ENCODE measurements around the gene CELA3B.
"Not testable (repeated sequence)": the region's sequence is repeated elsewhere in the genome, so short reads cannot be mapped to it uniquely, and the experiment has no call there.

CELA3B gene

DNA sequence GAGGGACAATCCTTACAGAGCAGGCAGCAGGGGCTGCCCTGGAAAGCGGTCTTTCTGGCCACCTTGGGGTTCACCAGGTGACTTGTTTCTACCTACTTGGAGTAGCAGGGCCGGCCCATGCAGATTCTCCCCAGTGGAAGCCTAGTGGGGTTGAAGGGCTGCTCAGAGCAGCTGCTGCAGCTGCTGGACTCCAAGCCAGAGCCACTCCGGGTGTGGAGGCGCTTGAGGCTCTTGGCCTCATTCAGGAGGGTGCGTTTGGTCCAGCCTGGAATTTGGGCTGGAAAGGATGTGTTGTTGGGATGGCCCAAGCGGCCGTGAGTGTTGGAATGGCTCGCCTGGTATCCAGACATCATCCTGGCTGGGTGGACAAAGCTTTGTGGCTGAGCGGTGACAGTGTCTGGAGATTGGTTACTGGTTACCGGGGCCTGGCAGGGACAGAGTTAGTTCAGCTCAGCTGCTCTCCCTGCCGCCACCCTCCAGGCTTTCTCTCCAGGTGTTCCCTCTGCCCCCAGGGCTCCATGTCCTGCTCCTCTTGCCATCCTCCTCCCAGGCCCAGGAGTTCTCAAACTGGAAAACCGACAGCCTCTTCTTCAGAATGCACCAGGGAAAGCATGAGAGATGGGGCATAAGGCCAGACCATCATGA, 25.5 kb upstream of the CELA3B start:
- no peaks in the 10 kb centered on the region for H3K9me3 ChIP-seq (ENCODE audit: control insufficient read depth, insufficient read depth, low read length)

DNA sequence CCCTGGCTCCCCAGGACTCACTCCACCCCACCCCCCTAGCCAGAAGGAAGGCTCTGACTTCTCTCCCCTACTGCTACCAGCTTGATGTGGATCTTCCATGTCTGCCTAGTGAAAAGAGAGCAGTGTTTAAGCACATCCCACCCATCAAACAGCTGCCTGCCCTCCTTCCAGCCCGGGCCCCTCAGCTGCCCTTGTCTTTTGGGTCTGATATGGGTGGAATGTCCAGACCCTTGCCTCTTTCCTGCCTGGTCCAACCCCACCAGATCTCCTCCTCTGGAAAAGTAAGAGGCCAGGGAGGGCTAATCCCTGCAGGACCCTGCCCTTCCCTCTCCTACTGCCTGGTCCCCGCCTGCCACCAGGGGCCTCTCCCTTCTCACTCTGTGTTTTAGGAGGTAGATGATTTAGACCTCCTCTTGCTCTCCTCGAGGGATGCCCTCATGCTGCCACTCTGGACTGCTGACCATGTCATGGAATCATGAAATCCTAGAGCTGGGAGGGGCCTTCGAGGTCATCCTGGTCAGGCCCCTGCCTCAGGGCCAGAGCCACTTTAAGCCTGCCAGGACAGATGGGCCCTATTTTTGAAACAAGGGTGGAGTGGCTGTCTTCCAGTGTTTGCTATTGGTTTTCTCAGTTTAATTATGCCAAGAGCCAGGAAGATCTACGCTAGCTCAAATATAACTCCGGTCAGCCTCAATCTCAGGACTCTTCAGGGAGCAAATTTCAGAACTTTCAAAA, 23.9 kb upstream of the CELA3B start:
- no peak overlapping the region for H3K4me3 ChIP-seq (ENCODE audit: low read depth, low read length)
- H3K27me3 ChIP-seq (ENCODE audit: control insufficient read depth, insufficient read depth, low read length): no peaks in the 10 kb centered on the region
- no peak overlapping the region for H3K9ac ChIP-seq (ENCODE audit: low read depth, low read length)
- H3K36me3 ChIP-seq (ENCODE audit: control insufficient read depth, insufficient read depth, low read length): no peaks in the 10 kb centered on the region
- no peaks in the 10 kb centered on the region for H3K9me3 ChIP-seq (ENCODE audit: control insufficient read depth, insufficient read depth, low read length)
- peaks cover 6% of the 10 kb centered on the region for H3K4me1 ChIP-seq (ENCODE audit: control insufficient read depth, insufficient read depth, low read length)

More for the DNA sequence above, 25.5 kb upstream of the CELA3B start:
- Histone ChIP-seq H3K9ac (ENCODE audit: low read depth, low read length) (no peak overlapping the region), H3K4me3 (ENCODE audit: low read depth, low read length) (no peak overlapping the region), H3K36me3 (ENCODE audit: control insufficient read depth, insufficient read depth, low read length) (no peaks in the 10 kb centered on the region), H3K4me1 (ENCODE audit: control insufficient read depth, insufficient read depth, low read length) (peaks cover 6% of the 10 kb centered on the region), H3K27me3 (ENCODE audit: control insufficient read depth, insufficient read depth, low read length) (no peaks in the 10 kb centered on the region)

- no peaks in the 10 kb centered on the region for H3K9me3 ChIP-seq (ENCODE audit: control insufficient read depth, insufficient read depth, low read length)
- H3K4me1 ChIP-seq (ENCODE audit: control insufficient read depth, insufficient read depth, low read length): peaks cover 6% of the 10 kb centered on the region
- H3K27me3 ChIP-seq (ENCODE audit: control insufficient read depth, insufficient read depth, low read length): no peaks in the 10 kb centered on the region
- no peak overlapping the region for H3K9ac ChIP-seq (ENCODE audit: low read depth, low read length)
- H3K36me3 ChIP-seq (ENCODE audit: control insufficient read depth, insufficient read depth, low read length): no peaks in the 10 kb centered on the region
- no peak overlapping the region for H3K4me3 ChIP-seq (ENCODE audit: low read depth, low read length)
These were observed 21.8 kb upstream of the CELA3B start for GRCh38 chr1:21955058-21955457.

DNA sequence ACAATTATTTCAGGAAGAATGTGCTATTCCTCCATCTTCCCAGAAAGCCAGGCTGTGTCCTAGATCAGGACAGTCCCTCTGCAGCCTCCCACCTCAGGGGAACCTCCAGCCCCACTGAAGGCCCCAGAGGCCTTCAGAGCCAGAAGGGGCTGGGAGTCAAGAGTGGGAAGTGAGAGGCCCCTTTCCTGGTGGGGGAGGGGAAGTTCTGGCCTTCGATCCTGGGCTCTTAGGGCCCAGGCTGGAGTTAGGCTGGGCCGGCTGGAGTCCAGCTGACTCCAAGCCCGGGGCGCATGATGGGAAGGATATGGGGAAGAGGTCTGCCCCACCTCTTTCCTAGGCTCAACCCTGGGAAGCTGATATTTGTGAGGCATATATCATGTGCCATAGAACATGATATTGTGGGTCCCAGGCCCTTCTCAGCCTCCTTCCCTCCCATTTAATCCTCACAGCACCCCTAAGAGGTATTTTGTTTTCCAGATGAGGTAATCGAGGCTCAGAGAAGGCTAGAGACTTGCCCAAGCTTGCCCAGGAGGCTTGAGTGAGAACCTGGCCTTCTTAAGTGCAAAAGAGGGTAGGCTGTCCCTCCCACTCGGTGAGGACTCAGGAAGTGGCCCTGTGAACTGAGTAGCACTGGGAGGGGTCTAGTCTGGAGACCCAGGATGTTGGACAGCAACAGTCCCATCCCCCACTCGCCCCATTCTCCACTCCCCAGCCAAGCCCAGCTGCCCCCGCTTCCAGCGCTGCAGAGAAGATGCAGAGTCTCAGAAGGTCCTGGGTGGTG, 21.1 kb upstream of the CELA3B start:
- no peak overlapping the region for H3K9ac ChIP-seq (ENCODE audit: low read depth, low read length)
- peaks cover 6% of the 10 kb centered on the region for H3K4me1 ChIP-seq (ENCODE audit: control insufficient read depth, insufficient read depth, low read length)

DNA sequence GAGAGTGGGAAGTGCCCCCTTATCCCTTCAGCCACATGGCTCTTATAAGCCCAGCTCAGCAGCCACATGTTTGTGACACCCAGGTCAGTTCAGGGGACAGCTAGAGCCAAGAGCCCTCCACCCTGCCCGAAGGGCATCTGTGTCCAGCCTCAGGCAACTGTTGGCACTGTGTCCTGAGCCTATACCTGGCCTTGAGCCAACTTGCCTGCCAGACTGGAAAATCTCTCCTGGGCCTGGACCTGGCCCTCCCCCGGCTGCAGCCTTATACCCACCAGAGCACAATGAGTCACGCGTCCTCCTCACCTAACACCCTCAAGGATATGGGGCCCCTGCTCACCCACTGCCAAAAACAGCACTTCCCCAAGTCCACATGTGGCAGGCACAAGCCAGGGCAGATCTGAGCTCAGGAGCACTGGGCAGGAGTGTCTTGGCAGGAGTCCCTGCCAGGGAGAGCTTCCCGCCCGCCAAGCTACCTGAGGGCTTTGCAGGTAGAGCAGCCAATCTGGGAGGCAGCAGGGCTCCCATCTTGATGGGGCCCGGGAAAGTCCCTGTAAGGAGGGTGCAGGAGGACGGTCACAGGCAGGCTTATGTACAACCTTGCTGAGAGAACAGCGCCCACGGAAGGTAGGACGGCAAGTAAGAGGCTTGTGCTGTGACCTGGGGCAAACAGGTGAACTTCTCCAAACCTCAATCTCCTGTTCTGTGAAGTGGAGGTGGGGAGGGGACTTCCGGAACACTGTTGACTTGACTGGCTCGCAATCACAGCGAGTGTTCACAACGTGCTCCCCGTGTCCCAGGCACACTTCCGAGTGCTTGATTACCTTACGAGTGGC, 19.9 kb upstream of the CELA3B start:
- Histone ChIP-seq H3K9ac (ENCODE audit: low read depth, low read length) (no peak overlapping the region), H3K27me3 (ENCODE audit: control insufficient read depth, insufficient read depth, low read length) (no peaks in the 10 kb centered on the region), H3K9me3 (ENCODE audit: control insufficient read depth, insufficient read depth, low read length) (no peaks in the 10 kb centered on the region), H3K4me1 (ENCODE audit: control insufficient read depth, insufficient read depth, low read length) (peaks cover 6% of the 10 kb centered on the region), H3K4me3 (ENCODE audit: low read depth, low read length) (no peak overlapping the region), H3K36me3 (ENCODE audit: control insufficient read depth, insufficient read depth, low read length) (no peaks in the 10 kb centered on the region)

More for the DNA sequence above, 21.1 kb upstream of the CELA3B start:
- Histone ChIP-seq H3K4me3 (ENCODE audit: low read depth, low read length) (no peak overlapping the region), H3K36me3 (ENCODE audit: control insufficient read depth, insufficient read depth, low read length) (no peaks in the 10 kb centered on the region), H3K27me3 (ENCODE audit: control insufficient read depth, insufficient read depth, low read length) (no peaks in the 10 kb centered on the region), H3K9me3 (ENCODE audit: control insufficient read depth, insufficient read depth, low read length) (no peaks in the 10 kb centered on the region)

DNA sequence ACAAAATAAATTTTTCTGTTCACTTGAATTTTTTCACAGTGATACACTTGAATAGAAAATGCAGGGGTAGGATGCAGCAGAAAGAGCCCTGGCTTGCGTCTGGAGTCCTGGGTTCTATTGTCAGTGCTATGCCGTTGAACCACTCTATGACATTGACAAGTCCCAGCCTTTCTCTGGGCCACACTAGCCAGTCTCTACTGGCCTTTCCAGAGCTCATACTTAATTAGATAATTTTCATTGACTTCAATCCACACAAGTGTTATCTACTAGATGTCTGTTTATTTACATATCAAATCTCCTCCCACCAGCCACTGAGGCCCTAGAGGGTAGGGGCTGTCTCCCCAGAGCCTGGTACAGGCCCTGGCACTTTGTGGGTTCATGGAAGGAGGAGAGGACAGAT, 15.5 kb upstream of the CELA3B start:
- Histone ChIP-seq H3K9me3 (ENCODE audit: control insufficient read depth, insufficient read depth, low read length) (no peaks in the 10 kb centered on the region), H3K9ac (ENCODE audit: low read depth, low read length) (no peak overlapping the region), H3K36me3 (ENCODE audit: control insufficient read depth, insufficient read depth, low read length) (no peaks in the 10 kb centered on the region), H3K27me3 (ENCODE audit: control insufficient read depth, insufficient read depth, low read length) (no peaks in the 10 kb centered on the region), H3K4me1 (ENCODE audit: control insufficient read depth, insufficient read depth, low read length) (peaks cover 3% of the 10 kb centered on the region), H3K4me3 (ENCODE audit: low read depth, low read length) (no peak overlapping the region)

DNA sequence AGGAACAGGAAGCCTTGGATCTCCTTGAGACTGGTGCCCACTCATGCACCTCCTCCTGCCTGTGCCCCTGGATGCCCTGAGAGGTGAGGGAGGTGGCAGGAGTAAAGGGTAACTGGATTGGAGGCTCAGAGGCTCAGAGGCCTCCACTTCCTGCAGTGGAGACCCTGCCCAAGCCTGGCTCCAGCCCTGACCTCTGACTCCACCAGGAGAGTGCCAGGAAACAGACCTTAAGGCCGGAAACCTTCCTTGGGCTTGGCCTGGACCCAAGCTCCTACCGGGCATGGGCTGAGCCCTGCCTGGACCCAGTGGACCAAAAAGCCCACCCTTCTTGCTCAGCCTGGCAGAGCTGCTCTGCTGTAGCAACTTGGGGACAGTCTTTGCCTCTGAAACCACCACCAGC, 15.0 kb upstream of the CELA3B start:
- no peak overlapping the region for H3K9ac ChIP-seq (ENCODE audit: low read depth, low read length)

DNA sequence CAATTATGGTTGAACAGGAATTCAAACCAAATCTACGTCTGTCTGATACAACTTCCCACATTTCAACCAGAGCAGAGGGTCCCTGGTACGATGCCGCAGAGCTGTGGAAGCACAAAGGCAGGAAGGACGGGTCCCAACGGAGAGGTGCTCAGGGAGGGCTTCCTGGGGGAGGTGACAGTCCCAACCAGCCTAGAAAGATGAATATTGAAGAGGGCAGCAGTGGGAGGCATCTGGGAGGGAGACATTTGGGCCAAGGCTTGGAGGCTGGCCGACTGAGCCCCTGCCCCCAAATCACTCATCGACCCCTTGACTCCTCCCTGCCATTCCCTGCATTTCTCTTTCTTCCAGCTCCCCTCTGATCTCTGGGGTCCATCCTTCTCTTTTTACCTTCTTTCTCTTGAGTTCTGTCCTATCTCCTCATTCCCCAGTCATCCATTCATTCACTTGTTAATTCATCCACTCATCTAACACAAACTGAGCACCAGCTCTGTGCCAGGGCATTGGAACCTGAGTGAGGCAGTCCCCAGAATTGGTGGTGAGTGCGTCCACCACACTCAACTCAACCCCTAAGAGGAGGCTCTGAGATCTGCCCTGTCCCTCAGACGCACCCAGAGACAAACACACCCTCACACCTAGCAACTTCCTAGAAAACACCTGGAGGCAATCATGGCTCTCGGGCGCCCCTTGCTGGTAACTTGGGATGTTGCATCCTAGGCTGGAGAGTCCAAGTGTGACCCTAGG, 13.2 kb upstream of the CELA3B start:
- Histone ChIP-seq H3K36me3 (ENCODE audit: control insufficient read depth, insufficient read depth, low read length) (no peaks in the 10 kb centered on the region), H3K9me3 (ENCODE audit: control insufficient read depth, insufficient read depth, low read length) (no peaks in the 10 kb centered on the region), H3K4me1 (ENCODE audit: control insufficient read depth, insufficient read depth, low read length) (peaks cover 3% of the 10 kb centered on the region), H3K27me3 (ENCODE audit: control insufficient read depth, insufficient read depth, low read length) (no peaks in the 10 kb centered on the region), H3K9ac (ENCODE audit: low read depth, low read length) (no peak overlapping the region), H3K4me3 (ENCODE audit: low read depth, low read length) (no peak overlapping the region)

More for the DNA sequence above, 15.0 kb upstream of the CELA3B start:
- Histone ChIP-seq H3K4me3 (ENCODE audit: low read depth, low read length) (no peak overlapping the region), H3K36me3 (ENCODE audit: control insufficient read depth, insufficient read depth, low read length) (no peaks in the 10 kb centered on the region), H3K4me1 (ENCODE audit: control insufficient read depth, insufficient read depth, low read length) (peaks cover 3% of the 10 kb centered on the region), H3K27me3 (ENCODE audit: control insufficient read depth, insufficient read depth, low read length) (no peaks in the 10 kb centered on the region), H3K9me3 (ENCODE audit: control insufficient read depth, insufficient read depth, low read length) (no peaks in the 10 kb centered on the region)

DNA sequence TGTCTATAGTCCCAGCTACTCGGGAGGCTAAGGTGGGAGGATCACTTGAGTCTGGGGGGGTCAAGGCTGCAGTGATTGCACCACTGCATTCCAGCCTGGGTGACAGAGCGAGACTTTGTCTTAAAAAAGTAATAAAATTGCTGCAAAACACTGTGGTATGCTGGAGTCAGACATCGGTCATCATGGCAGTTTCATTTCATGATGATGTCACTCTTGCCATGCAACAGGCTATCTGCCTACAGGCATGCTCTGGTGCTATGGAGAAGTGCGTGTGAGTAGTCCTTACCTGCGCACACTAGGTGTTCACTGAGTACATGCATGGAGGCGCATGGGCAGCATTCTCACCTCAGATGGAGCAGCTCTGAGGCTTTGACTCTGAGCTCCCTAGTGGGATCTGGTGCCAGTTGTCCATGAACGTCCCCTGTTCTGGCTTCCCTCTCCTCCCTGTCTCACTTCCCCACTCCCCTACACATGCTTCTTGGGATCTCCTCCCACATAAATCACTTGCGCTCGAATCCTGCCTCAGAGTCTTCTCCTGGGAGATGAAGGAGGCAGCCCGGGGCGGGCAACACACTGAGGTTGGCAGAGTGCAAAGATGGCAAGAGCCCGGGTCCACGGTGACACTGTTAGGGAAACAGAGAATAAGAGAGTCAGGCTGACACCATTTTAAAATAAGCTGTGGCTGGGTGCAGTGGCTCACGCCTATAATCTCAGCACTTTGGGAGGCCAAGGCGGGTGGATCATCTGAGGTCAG, 10.4 kb upstream of the CELA3B start:
- Histone ChIP-seq H3K9ac (ENCODE audit: low read depth, low read length) (no peak overlapping the region), H3K27me3 (ENCODE audit: control insufficient read depth, insufficient read depth, low read length) (no peaks in the 10 kb centered on the region), H3K4me3 (ENCODE audit: low read depth, low read length) (no peak overlapping the region), H3K4me1 (ENCODE audit: control insufficient read depth, insufficient read depth, low read length) (peaks cover 3% of the 10 kb centered on the region), H3K9me3 (ENCODE audit: control insufficient read depth, insufficient read depth, low read length) (no peaks in the 10 kb centered on the region), H3K36me3 (ENCODE audit: control insufficient read depth, insufficient read depth, low read length) (no peaks in the 10 kb centered on the region)

GRCh38 chr1:21967216-21967615, 9.6 kb upstream of the CELA3B start:
- not testable (repeated sequence) for H3K9me3 ChIP-seq (ENCODE audit: control insufficient read depth, insufficient read depth, low read length); H3K4me3 ChIP-seq (ENCODE audit: low read depth, low read length); H3K4me1 ChIP-seq (ENCODE audit: control insufficient read depth, insufficient read depth, low read length); H3K36me3 ChIP-seq (ENCODE audit: control insufficient read depth, insufficient read depth, low read length); H3K9ac ChIP-seq (ENCODE audit: low read depth, low read length); H3K27me3 ChIP-seq (ENCODE audit: control insufficient read depth, insufficient read depth, low read length)
